ENCODE measurements around the gene GATA6. TPM values are rescaled to one million over a fixed set of nuclear protein-coding genes. Genes with fewer than 3 reads are reported as not detected.

Gene GATA6
- total and polyA plus RNA-seq, 10 of the 15 experiments (the other 5 are each of a cell fraction or from before 2014, with no cell fraction given) = 0.04 to 0.05 TPM; not detected in 8

DNA sequence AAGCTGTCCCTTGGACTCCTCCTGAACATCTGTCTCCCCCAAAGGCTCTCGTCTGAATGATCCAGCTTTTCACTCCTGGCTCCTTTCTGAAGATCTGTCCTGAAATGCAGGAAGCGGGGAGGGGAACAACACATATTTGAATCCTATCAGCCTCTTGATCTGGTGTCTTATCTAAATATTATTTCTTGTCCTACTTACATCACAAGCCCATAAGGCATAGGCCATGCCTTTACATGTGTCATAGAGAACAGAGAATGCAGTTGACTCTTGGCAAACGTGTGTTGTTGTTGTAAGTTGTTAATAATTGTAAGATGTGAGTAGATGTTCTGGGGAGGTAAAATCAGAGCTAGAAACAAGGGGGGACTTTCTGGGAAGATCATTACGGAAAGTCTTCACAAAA lies 57.4 kb downstream of the GATA6 start:
- no TSS peak for BruUV-seq (replicated peaks)
- Histone ChIP-seq H4K20me1 (ENCODE audit: control insufficient read depth, insufficient read depth) (no peaks in the 10 kb centered on the region), H3K4me2 (ENCODE audit: control insufficient read depth, insufficient read depth) (no peak overlapping the region), H3K79me2 (ENCODE audit: control insufficient read depth, insufficient read depth, low read length) (no peaks in the 10 kb centered on the region), H3K4me1 (ENCODE audit: control insufficient read depth, insufficient read depth, low read length) (no peaks in the 10 kb centered on the region), H3K4me3 (no peak overlapping the region), H2AFZ (ENCODE audit: control insufficient read depth, low read depth, low read length) (no peak overlapping the region), H3K9me3 (replicated peaks; ENCODE audit: control insufficient read depth, insufficient read depth, low read length) (no peaks in the 10 kb centered on the region), H3K27me3 (replicated peaks in 1 of 2; ENCODE audit: control insufficient read depth in 2 of 2, insufficient read depth in 2 of 2, low read length in 1 of 2) (no peaks in the 10 kb centered on the region; a peak in 1 of 4 replicates), H3K36me3 (ENCODE audit: control insufficient read depth in 2 of 2, insufficient read depth in 2 of 2, low read length in 1 of 2) (no peaks in the 10 kb centered on the region), H3K9ac (ENCODE audit: control insufficient read depth, insufficient read depth, low read length) (no peak overlapping the region), H3K27ac (ENCODE audit: control insufficient read depth, insufficient read depth) (no peak overlapping the region)
- ChIA-PET CTCF (no interaction called here), RAD21 (ENCODE audit: unreplicated experiment) (no interaction called here), POLR2A (no interaction called here), SMC1A (ENCODE audit: uncharacterized antibody, unreplicated experiment) (no interaction called here)
- DNase-seq (ENCODE audit: low read depth, low spot score) (no peak), FAIRE-seq (no peak), ATAC-seq (no peak)
- 10% methylated on average over 4 of the region's 4 CpGs for WGBS (ENCODE audit: insufficient coverage, insufficient replicate concordance, low lambda C conversion rate, missing lambda C conversion rate)
- no peak for TF ChIP-seq CHD1 (IDR thresholded peaks at IDR 0.05; ENCODE audit: low read depth, low read length)
- TF ChIP-seq, protein P1, sequence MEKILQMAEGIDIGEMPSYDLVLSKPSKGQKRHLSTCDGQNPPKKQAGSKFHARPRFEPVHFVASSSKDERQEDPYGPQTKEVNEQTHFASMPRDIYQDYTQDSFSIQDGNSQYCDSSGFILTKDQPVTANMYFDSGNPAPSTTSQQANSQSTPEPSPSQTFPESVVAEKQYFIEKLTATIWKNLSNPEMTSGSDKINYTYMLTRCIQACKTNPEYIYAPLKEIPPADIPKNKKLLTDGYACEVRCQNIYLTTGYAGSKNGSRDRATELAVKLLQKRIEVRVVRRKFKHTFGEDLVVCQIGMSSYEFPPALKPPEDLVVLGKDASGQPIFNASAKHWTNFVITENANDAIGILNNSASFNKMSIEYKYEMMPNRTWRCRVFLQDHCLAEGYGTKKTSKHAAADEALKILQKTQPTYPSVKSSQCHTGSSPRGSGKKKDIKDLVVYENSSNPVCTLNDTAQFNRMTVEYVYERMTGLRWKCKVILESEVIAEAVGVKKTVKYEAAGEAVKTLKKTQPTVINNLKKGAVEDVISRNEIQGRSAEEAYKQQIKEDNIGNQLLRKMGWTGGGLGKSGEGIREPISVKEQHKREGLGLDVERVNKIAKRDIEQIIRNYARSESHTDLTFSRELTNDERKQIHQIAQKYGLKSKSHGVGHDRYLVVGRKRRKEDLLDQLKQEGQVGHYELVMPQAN (conservative IDR thresholded peaks at IDR 0.05) = no peak
- no peak for TF ChIP-seq SP1 (IDR thresholded peaks at IDR 0.05; ENCODE audit: low read depth, low read length)
- no peak for TF ChIP-seq EED (IDR thresholded peaks at IDR 0.05; ENCODE audit: low read depth)
- no peak for TF ChIP-seq ZNF24 (IDR thresholded peaks at IDR 0.05)
- TF ChIP-seq GATAD2B (conservative IDR thresholded peaks at IDR 0.05; ENCODE audit: low read depth) = no peak
- no peak for TF ChIP-seq POU2F2 (IDR thresholded peaks at IDR 0.05; ENCODE audit: borderline replicate concordance, low read depth, low read length)
- TF ChIP-seq LARP7 (IDR thresholded peaks at IDR 0.05) = no peak
- TF ChIP-seq STAT1 (conservative IDR thresholded peaks at IDR 0.05) = no peak
- TF ChIP-seq ZNF384 (IDR thresholded peaks at IDR 0.05; ENCODE audit: borderline replicate concordance, low read depth, low read length) = no peak
- TF ChIP-seq, protein P2, sequence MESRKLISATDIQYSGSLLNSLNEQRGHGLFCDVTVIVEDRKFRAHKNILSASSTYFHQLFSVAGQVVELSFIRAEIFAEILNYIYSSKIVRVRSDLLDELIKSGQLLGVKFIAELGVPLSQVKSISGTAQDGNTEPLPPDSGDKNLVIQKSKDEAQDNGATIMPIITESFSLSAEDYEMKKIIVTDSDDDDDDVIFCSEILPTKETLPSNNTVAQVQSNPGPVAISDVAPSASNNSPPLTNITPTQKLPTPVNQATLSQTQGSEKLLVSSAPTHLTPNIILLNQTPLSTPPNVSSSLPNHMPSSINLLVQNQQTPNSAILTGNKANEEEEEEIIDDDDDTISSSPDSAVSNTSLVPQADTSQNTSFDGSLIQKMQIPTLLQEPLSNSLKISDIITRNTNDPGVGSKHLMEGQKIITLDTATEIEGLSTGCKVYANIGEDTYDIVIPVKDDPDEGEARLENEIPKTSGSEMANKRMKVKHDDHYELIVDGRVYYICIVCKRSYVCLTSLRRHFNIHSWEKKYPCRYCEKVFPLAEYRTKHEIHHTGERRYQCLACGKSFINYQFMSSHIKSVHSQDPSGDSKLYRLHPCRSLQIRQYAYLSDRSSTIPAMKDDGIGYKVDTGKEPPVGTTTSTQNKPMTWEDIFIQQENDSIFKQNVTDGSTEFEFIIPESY (IDR thresholded peaks at IDR 0.05) = no peak
- in situ Hi-C loops (cut with MboI) = no loop called here
- intact Hi-C loops (cut with micrococcal nuclease; ENCODE audit: unreplicated experiment) = no loop called here

Data from GM12878 (cell line).